ENCODE measurements around the gene FSCN2.

DNA sequence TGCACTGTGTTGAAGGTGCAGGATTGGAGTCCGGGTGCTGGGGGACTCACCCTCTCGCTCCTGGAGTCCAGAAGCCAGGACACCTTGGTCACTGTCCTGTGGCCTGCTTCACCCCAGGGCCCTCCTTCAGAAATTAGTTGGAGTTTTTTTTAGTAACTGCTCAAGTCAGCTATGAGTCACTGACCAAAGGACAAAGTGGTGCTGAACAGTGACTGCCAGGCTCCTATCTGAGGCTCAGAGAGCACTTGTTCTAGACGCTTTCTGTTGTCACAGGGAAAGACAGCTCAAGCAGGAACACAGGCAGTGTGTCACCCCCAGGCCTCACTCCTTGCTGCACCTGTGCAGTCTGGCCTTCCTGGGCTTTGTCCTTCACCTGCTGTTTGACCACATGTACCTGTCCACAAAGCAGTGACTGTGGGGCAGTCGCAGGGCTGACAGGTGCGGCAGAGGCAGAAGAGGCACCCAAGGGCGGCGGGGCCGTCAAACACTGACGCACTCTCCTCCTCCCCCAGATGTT lies 28.1 kb downstream of the FSCN2 start:
- TF ChIP-seq, protein P1, sequence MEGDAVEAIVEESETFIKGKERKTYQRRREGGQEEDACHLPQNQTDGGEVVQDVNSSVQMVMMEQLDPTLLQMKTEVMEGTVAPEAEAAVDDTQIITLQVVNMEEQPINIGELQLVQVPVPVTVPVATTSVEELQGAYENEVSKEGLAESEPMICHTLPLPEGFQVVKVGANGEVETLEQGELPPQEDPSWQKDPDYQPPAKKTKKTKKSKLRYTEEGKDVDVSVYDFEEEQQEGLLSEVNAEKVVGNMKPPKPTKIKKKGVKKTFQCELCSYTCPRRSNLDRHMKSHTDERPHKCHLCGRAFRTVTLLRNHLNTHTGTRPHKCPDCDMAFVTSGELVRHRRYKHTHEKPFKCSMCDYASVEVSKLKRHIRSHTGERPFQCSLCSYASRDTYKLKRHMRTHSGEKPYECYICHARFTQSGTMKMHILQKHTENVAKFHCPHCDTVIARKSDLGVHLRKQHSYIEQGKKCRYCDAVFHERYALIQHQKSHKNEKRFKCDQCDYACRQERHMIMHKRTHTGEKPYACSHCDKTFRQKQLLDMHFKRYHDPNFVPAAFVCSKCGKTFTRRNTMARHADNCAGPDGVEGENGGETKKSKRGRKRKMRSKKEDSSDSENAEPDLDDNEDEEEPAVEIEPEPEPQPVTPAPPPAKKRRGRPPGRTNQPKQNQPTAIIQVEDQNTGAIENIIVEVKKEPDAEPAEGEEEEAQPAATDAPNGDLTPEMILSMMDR (IDR thresholded peaks at IDR 0.05), result no peak
- TF ChIP-seq POLR2AphosphoS5 (IDR thresholded peaks at IDR 0.05; ENCODE audit: low read depth, low read length), result no peak; the same call in 1 of the 2 replicates
- TF ChIP-seq, protein P2, sequence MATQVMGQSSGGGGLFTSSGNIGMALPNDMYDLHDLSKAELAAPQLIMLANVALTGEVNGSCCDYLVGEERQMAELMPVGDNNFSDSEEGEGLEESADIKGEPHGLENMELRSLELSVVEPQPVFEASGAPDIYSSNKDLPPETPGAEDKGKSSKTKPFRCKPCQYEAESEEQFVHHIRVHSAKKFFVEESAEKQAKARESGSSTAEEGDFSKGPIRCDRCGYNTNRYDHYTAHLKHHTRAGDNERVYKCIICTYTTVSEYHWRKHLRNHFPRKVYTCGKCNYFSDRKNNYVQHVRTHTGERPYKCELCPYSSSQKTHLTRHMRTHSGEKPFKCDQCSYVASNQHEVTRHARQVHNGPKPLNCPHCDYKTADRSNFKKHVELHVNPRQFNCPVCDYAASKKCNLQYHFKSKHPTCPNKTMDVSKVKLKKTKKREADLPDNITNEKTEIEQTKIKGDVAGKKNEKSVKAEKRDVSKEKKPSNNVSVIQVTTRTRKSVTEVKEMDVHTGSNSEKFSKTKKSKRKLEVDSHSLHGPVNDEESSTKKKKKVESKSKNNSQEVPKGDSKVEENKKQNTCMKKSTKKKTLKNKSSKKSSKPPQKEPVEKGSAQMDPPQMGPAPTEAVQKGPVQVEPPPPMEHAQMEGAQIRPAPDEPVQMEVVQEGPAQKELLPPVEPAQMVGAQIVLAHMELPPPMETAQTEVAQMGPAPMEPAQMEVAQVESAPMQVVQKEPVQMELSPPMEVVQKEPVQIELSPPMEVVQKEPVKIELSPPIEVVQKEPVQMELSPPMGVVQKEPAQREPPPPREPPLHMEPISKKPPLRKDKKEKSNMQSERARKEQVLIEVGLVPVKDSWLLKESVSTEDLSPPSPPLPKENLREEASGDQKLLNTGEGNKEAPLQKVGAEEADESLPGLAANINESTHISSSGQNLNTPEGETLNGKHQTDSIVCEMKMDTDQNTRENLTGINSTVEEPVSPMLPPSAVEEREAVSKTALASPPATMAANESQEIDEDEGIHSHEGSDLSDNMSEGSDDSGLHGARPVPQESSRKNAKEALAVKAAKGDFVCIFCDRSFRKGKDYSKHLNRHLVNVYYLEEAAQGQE (IDR thresholded peaks at IDR 0.05; ENCODE audit: insufficient read depth in 1 of 2, low read depth in 2 of 2, low read length in 1 of 2), result no peak

Measured in Panc1 (cell line).